HepG2 (cell line): ENCODE results near the gene TTLL6. TPM values are rescaled to one million over a fixed set of nuclear protein-coding genes. Genes with fewer than 3 reads are reported as not detected.

Experiments used
- E2F2 ChIP-seq: sonication (generic); formaldehyde crosslinking; IDR thresholded peaks from 2 replicates; pipeline ENCODE4 v1.4.0; 2020; ENCODE audit warnings: missing genetic modification reagents, borderline replicate concordance
- FOXK1 ChIP-seq: sonication (generic); formaldehyde crosslinking; IDR thresholded peaks from 2 replicates; pipeline ENCODE4 v1.4.0; 2020; ENCODE audit warnings: low read depth, missing genetic modification reagents, borderline replicate concordance
- FUBP1 ChIP-seq: sonication (generic); formaldehyde crosslinking; IDR thresholded peaks from 2 replicates; pipeline ENCODE4 v1.5.1; 2020; ENCODE audit warnings: missing genetic modification reagents, mild to moderate bottlenecking, borderline replicate concordance
- MYC ChIP-seq: sonication (generic); formaldehyde crosslinking; IDR thresholded peaks from 2 replicates; pipeline ENCODE4 v1.9.0; 2021; ENCODE audit warnings: missing genetic modification reagents, borderline replicate concordance
- NBN ChIP-seq: fragments of 450-650 bp; conservative IDR thresholded peaks from 2 replicates; pipeline ENCODE4 v1.6.1; 2017
- NPAS2 ChIP-seq: sonication (generic); formaldehyde crosslinking; IDR thresholded peaks from 2 replicates; pipeline ENCODE4 v1.8.0; 2022; ENCODE audit warnings: mild to moderate bottlenecking, missing genetic modification reagents, borderline replicate concordance
- PPARG ChIP-seq: conservative IDR thresholded peaks from 2 replicates; pipeline ENCODE4 v1.6.1; 2016; ENCODE audit warnings: missing biosample characterization, missing genetic modification reagents
- SMAD9 ChIP-seq: sonication (generic); formaldehyde crosslinking; IDR thresholded peaks from 2 replicates; pipeline ENCODE4 v1.5.1; 2020; ENCODE audit warnings: mild to moderate bottlenecking, missing genetic modification reagents
- TCF7L2 ChIP-seq: IDR thresholded peaks from 2 replicates; pipeline ENCODE4 v1.6.1; 2011; ENCODE audit warnings: mild to moderate bottlenecking, low read depth, low read length, moderate library complexity
- THAP7 ChIP-seq: sonication (generic); formaldehyde crosslinking; IDR thresholded peaks from 2 replicates; pipeline ENCODE4 v1.8.1; 2023; ENCODE audit warnings: mild to moderate bottlenecking, missing genetic modification reagents
- ZBTB2 ChIP-seq: sonication (generic); formaldehyde crosslinking; IDR thresholded peaks from 2 replicates; pipeline ENCODE4 v1.8.0; 2022; ENCODE audit warnings: low read depth, missing genetic modification reagents
- ZBTB39 ChIP-seq: sonication (generic); formaldehyde crosslinking; IDR thresholded peaks from 2 replicates; pipeline ENCODE4 v1.5.0; 2020; ENCODE audit warnings: missing genetic modification reagents
- ZNF235 ChIP-seq: sonication (generic); formaldehyde crosslinking; IDR thresholded peaks from 2 replicates; pipeline ENCODE4 v1.8.1; 2023; ENCODE audit warnings: mild to moderate bottlenecking, missing genetic modification reagents, borderline replicate concordance
- ZNF460 ChIP-seq: sonication (generic); formaldehyde crosslinking; IDR thresholded peaks from 2 replicates; pipeline ENCODE4 v1.5.1; 2020; ENCODE audit warnings: missing genetic modification reagents, mild to moderate bottlenecking, borderline replicate concordance
- ZNF484 ChIP-seq: sonication (generic); formaldehyde crosslinking; IDR thresholded peaks from 2 replicates; pipeline ENCODE4 v1.5.1; 2020; ENCODE audit warnings: mild to moderate bottlenecking, low read depth, missing genetic modification reagents, borderline replicate concordance
- ZNF567 ChIP-seq: sonication (generic); formaldehyde crosslinking; IDR thresholded peaks from 2 replicates; pipeline ENCODE4 v1.8.1; 2023; ENCODE audit warnings: mild to moderate bottlenecking, missing genetic modification reagents, borderline replicate concordance
- ZNF766 ChIP-seq: sonication (generic); formaldehyde crosslinking; IDR thresholded peaks from 2 replicates; pipeline ENCODE4 v1.5.0; 2020; ENCODE audit warnings: missing genetic modification reagents, borderline replicate concordance
- ZNF777 ChIP-seq: sonication (generic); formaldehyde crosslinking; IDR thresholded peaks from 2 replicates; pipeline ENCODE4 v1.4.0; 2020; ENCODE audit warnings: missing genetic modification reagents
- ZNF816 ChIP-seq: sonication (generic); formaldehyde crosslinking; IDR thresholded peaks from 2 replicates; pipeline ENCODE4 v1.8.0; 2022; ENCODE audit warnings: missing genetic modification reagents, mild to moderate bottlenecking, borderline replicate concordance
- ZNF850 ChIP-seq: sonication (generic); formaldehyde crosslinking; conservative IDR thresholded peaks from 2 replicates; pipeline ENCODE4 v1.9.0; 2021; ENCODE audit warnings: mild to moderate bottlenecking, missing genetic modification reagents
- polyA plus RNA-seq, 8 experiments: library from polyadenylated mRNA; depleted of rRNA in 3 of 8; stranded (reverse) in 7 of 8; unstranded in 1 of 8; fragments of >200 nt; fragmentation: Illumina TruSeq in 4 of 8; extraction: Trizol in 4 of 8; gene quantifications; 2 replicates each; pipeline versions ENCODE4 v1.2.1 to v1.2.3, GENCODE V29; 2011 to 2016; ENCODE audit warnings: low read depth in 4 of 8, missing spikeins in 1 of 8, mixed read lengths in 1 of 8; ENCODE audit not compliant: insufficient read depth in 1 of 8
- total RNA-seq, 5 experiments: library from RNA; depleted of rRNA; stranded (reverse); fragments of >200 nt; fragmentation: Illumina TruSeq; extraction: Trizol; gene quantifications; 2 replicates each; pipeline ENCODE4 v1.2.3, GENCODE V29; 2016; ENCODE audit warnings: low read depth in 1 of 5

TTLL6 gene
- total and polyA plus RNA-seq, 2 of the 13 experiments (the other 11 are each of a cell fraction or from before 2014, with no cell fraction given), result 0.04 to 0.08 TPM

- TF ChIP-seq FUBP1 (CRISPR knock-in tag), result no peak
- TF ChIP-seq ZNF850, result no peak
- TF ChIP-seq NBN, result no peak
- TF ChIP-seq ZNF484 (CRISPR knock-in tag), result no peak
- no peak for TF ChIP-seq THAP7 (CRISPR knock-in tag)
- no peak for TF ChIP-seq ZNF460 (CRISPR knock-in tag)
- 0 out of 2 replicates have a peak, but pooled peaks have one; percentile 54 for TF ChIP-seq SMAD9 (CRISPR knock-in tag)
- TF ChIP-seq ZNF816 (CRISPR knock-in tag), result no peak
- no peak for TF ChIP-seq PPARG (CRISPR knock-in tag)
- no peak for TF ChIP-seq ZNF567 (CRISPR knock-in tag)
- no peak for TF ChIP-seq ZBTB39 (CRISPR knock-in tag)
- peak; percentile 89 for TF ChIP-seq ZNF777 (CRISPR knock-in tag)
- no peak for TF ChIP-seq NPAS2 (CRISPR knock-in tag)
- no peak for TF ChIP-seq MYC (CRISPR knock-in tag)
- TF ChIP-seq FOXK1 (CRISPR knock-in tag), result no peak
- no peak for TF ChIP-seq TCF7L2
- no peak for TF ChIP-seq ZNF235 (CRISPR knock-in tag)
- no peak for TF ChIP-seq ZNF766
- TF ChIP-seq E2F2, result no peak
- no peak for TF ChIP-seq ZBTB2
Observed at GRCh38 chr17:48816774-48817590, at the start of gene TTLL6 (continued).
